Neural cell (in vitro differentiated cells): ENCODE results near the gene MACF1. TPM values are rescaled to one million over a fixed set of nuclear protein-coding genes. Genes with fewer than 3 reads are reported as not detected.
A peak's percentile ranks its signal among the peaks of the same experiment; 100 is the strongest.

Source experiments
- H2AFZ ChIP-seq: fragments of 200-600, 300-800 bp; sonication (generic), shearing (Covaris generic); 2 replicates; pipeline ENCODE4 v1.6.0; 2014; ENCODE audit warnings: low read depth, mild to moderate bottlenecking, antibody characterized with exemption, low read length, moderate library complexity
- H3F3A ChIP-seq: fragments of 200-600 bp; shearing (Covaris generic); 2 replicates; pipeline ENCODE4 v1.6.1; 2016; ENCODE audit warnings: mild to moderate bottlenecking, moderate library complexity, mixed read lengths, antibody characterized with exemption, low read length; ENCODE audit not compliant: insufficient read depth, poor library complexity, severe bottlenecking
- H3K27ac ChIP-seq: fragments of 200-600, 300-800 bp; sonication (generic), shearing (Covaris generic); 2 replicates; pipeline ENCODE4 v1.5.1; 2014; ENCODE audit warnings: mild to moderate bottlenecking, low read length, moderate library complexity
- H3K27me3 ChIP-seq: fragments of 300-800, 200-600 bp; sonication (generic), shearing (Covaris generic); 2 replicates; pipeline ENCODE4 v1.6.0; 2014; ENCODE audit warnings: mild to moderate bottlenecking, low read depth, low read length, moderate library complexity; ENCODE audit not compliant: insufficient read depth
- H3K36me3 ChIP-seq: fragments of 300-800, 200-600 bp; sonication (generic), shearing (Covaris generic); 2 replicates; pipeline ENCODE4 v1.5.1; 2014; ENCODE audit warnings: mild to moderate bottlenecking, antibody characterized with exemption, low read length, moderate library complexity; ENCODE audit not compliant: insufficient read depth
- H3K4me2 ChIP-seq: fragments of 300-800, 200-600 bp; sonication (generic), shearing (Covaris generic); 2 replicates; pipeline ENCODE4 v1.6.0; 2014; ENCODE audit warnings: mild to moderate bottlenecking, low read length
- H3K4me3 ChIP-seq: fragments of 300-800, 200-600 bp; sonication (generic), shearing (Covaris generic); 2 replicates; pipeline ENCODE4 v1.5.1; 2014; ENCODE audit warnings: mild to moderate bottlenecking, low read length, moderate library complexity
- H3K79me2 ChIP-seq: fragments of 200-600 bp; shearing (Covaris generic); replicated peaks from 2 replicates; pipeline ENCODE4 v1.6.0; 2014; ENCODE audit warnings: mild to moderate bottlenecking, low read length, moderate library complexity; ENCODE audit not compliant: insufficient read depth
- H3K9ac ChIP-seq: fragments of 300-800, 200-600 bp; sonication (generic), shearing (Covaris generic); 2 replicates; pipeline ENCODE4 v1.6.1; 2016; ENCODE audit warnings: mild to moderate bottlenecking, low read length, mixed read lengths
- H3K9me2 ChIP-seq: fragments of 200-600 bp; shearing (Covaris generic); 2 replicates; pipeline ENCODE4 v1.6.1; 2016; ENCODE audit warnings: mild to moderate bottlenecking, low read length, mixed read lengths; ENCODE audit not compliant: insufficient read depth
- H3K9me3 ChIP-seq: fragments of 200-600, 300-800 bp; sonication (generic), shearing (Covaris generic); 2 replicates; pipeline ENCODE4 v1.6.1; 2016; ENCODE audit warnings: mild to moderate bottlenecking, mixed run types, low read length, moderate library complexity, mixed read lengths
- H4K20me1 ChIP-seq: fragments of 200-600 bp; shearing (Covaris generic); 2 replicates; pipeline ENCODE4 v1.6.1; 2016; ENCODE audit warnings: mild to moderate bottlenecking, mixed run types; ENCODE audit not compliant: insufficient read depth
- EP300 ChIP-seq: fragments of 450-650 bp; conservative IDR thresholded peaks from 2 replicates; pipeline ENCODE4 v1.6.1; 2014; ENCODE audit warnings: antibody characterized with exemption, mild to moderate bottlenecking, moderate library complexity; ENCODE audit not compliant: poor library complexity, severe bottlenecking
- EZH2 ChIP-seq: fragments of 200-600, 300-800 bp; shearing (Covaris generic), sonication (generic); IDR thresholded peaks from 2 replicates; pipeline ENCODE4 v1.6.1; 2014; ENCODE audit warnings: antibody characterized with exemption, low read length, borderline replicate concordance, mild to moderate bottlenecking; ENCODE audit not compliant: insufficient read depth, poor library complexity, severe bottlenecking
- MXI1 ChIP-seq: fragments of 450-650 bp; conservative IDR thresholded peaks from 2 replicates; pipeline ENCODE4 v1.6.1; 2014; ENCODE audit warnings: antibody characterized with exemption, mild to moderate bottlenecking; ENCODE audit not compliant: poor library complexity, severe bottlenecking
- POLR2AphosphoS5 ChIP-seq: IDR thresholded peaks from 2 replicates; pipeline ENCODE4 v1.6.1; 2012
- RAD21 ChIP-seq: fragments of 450-650 bp; conservative IDR thresholded peaks from 2 replicates; pipeline ENCODE4 v1.6.1; 2014; ENCODE audit warnings: antibody characterized with exemption, mild to moderate bottlenecking, moderate library complexity
- SMC3 ChIP-seq: fragments of 450-650 bp; conservative IDR thresholded peaks from 2 replicates; pipeline ENCODE4 v1.6.1; 2014; ENCODE audit warnings: antibody characterized with exemption, mild to moderate bottlenecking, moderate library complexity; ENCODE audit not compliant: poor library complexity
- TAF1 ChIP-seq: IDR thresholded peaks from 2 replicates; pipeline ENCODE4 v1.6.1; 2012; ENCODE audit warnings: low read depth
- polyA plus RNA-seq: library from polyadenylated mRNA; depleted of rRNA; stranded (reverse); fragments of >200 nt; gene quantifications from 2 replicates; pipeline ENCODE4 v1.2.3, GENCODE V29; 2014
- TF ChIP-seq, protein P1 (sequence below): IDR thresholded peaks from 2 replicates; pipeline ENCODE4 v1.6.1; 2012; ENCODE audit warnings: borderline replicate concordance
- TF ChIP-seq, protein P2 (sequence below): fragments of 450-650 bp; IDR thresholded peaks from 2 replicates; pipeline ENCODE4 v1.5.1; 2014; ENCODE audit warnings: antibody characterized with exemption, mild to moderate bottlenecking, moderate library complexity; ENCODE audit not compliant: poor library complexity, severe bottlenecking

The MACF1 gene
- polyA plus RNA-seq, 1 donor from 2014 or later, result 176 TPM

DNA sequence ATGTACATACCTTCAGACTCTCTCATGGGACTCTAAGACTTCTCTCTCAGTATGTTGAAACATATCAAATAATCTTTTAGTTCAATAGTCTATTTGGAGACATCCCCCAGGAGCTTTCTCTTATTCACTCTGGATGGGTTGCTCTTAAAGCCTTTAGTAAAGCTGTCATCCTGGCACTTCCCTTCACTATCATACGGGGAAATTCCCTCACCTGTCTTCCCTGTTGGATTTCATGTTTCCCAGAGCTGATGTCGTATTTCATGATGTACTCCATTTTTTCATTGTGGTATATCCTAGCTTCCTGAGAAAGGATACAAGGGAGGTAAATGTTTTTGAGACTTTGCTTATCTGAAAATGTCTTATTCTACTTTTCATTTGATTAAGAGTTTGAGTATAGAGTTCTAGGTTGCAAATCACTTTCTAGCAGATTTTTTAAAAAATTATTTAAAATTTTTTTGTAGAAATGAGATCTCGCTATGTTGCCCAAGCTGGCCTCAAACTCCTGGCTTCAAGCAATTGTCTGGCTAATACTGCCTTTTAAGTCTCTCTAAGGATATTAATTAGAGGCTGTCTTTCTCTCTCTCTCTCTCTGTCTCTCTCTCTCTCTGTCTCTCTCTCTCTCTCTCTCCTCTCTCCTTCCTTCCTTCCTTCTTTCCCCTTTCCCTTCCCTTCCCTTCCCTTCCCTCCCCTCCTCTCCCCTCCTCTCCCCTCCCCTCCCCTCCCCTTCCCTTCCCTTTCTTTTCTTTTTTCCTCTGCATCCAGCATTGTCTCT, 17.0 kb upstream of the MACF1 start:
- H3K4me3 ChIP-seq, result no peak overlapping the region
- no peak overlapping the region for H3K9ac ChIP-seq
- H3K27me3 ChIP-seq, result no peaks in the 10 kb centered on the region
- no peaks in the 10 kb centered on the region for H3K36me3 ChIP-seq
- no peak overlapping the region for H3K4me2 ChIP-seq
- peaks cover 50% of the 10 kb centered on the region for H3K79me2 ChIP-seq
- H2AFZ ChIP-seq, result no peak overlapping the region
- H4K20me1 ChIP-seq, result peaks cover 6% of the 10 kb centered on the region
- TF ChIP-seq SMC3, result no peak
- TF ChIP-seq EZH2, result no peak
- TF ChIP-seq, protein P1, sequence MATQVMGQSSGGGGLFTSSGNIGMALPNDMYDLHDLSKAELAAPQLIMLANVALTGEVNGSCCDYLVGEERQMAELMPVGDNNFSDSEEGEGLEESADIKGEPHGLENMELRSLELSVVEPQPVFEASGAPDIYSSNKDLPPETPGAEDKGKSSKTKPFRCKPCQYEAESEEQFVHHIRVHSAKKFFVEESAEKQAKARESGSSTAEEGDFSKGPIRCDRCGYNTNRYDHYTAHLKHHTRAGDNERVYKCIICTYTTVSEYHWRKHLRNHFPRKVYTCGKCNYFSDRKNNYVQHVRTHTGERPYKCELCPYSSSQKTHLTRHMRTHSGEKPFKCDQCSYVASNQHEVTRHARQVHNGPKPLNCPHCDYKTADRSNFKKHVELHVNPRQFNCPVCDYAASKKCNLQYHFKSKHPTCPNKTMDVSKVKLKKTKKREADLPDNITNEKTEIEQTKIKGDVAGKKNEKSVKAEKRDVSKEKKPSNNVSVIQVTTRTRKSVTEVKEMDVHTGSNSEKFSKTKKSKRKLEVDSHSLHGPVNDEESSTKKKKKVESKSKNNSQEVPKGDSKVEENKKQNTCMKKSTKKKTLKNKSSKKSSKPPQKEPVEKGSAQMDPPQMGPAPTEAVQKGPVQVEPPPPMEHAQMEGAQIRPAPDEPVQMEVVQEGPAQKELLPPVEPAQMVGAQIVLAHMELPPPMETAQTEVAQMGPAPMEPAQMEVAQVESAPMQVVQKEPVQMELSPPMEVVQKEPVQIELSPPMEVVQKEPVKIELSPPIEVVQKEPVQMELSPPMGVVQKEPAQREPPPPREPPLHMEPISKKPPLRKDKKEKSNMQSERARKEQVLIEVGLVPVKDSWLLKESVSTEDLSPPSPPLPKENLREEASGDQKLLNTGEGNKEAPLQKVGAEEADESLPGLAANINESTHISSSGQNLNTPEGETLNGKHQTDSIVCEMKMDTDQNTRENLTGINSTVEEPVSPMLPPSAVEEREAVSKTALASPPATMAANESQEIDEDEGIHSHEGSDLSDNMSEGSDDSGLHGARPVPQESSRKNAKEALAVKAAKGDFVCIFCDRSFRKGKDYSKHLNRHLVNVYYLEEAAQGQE, result peak; percentile 93
- TF ChIP-seq EP300, result peak; percentile 42
- peak; percentile 49 for TF ChIP-seq POLR2AphosphoS5
- TF ChIP-seq RAD21, result no peak
- TF ChIP-seq TAF1, result no peak
- H3F3A ChIP-seq, result no peaks in the 10 kb centered on the region
- H3K27ac ChIP-seq, result peak overlapping the region; percentile 29
- H3K9me2 ChIP-seq, result no peaks in the 10 kb centered on the region
- no peaks in the 10 kb centered on the region for H3K9me3 ChIP-seq

DNA sequence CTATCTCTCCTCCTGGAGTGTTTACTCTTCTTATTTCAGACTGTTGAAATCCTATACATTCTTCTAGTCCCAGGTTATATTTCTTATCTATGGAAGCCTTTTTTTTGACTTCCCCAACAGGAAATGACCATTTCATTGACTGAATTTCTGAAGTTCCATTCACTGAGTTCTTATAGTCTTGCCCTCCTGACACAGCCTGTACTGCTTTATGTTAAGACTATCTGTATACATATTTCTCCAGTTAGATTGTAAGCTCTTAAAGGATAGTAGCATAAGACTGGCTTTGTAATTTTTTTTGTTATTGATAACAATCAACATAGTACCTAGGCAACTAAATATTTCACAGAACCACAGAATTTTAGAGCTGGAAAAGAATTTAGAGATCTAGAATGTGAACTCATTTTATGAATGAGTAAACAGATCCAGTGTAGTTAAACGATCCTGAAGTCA, 14.9 kb upstream of the MACF1 start:
- Histone ChIP-seq H3K36me3 (no peaks in the 10 kb centered on the region), H3K9me2 (no peaks in the 10 kb centered on the region), H3K79me2 (peaks cover 42% of the 10 kb centered on the region), H3K9me3 (no peaks in the 10 kb centered on the region), H3K27me3 (no peaks in the 10 kb centered on the region), H4K20me1 (peaks cover 6% of the 10 kb centered on the region), H3K27ac (no peak overlapping the region), H3K9ac (no peak overlapping the region), H3F3A (no peaks in the 10 kb centered on the region), H3K4me3 (no peak overlapping the region), H3K4me2 (no peak overlapping the region), H2AFZ (no peak overlapping the region)
- TF ChIP-seq, protein P2, sequence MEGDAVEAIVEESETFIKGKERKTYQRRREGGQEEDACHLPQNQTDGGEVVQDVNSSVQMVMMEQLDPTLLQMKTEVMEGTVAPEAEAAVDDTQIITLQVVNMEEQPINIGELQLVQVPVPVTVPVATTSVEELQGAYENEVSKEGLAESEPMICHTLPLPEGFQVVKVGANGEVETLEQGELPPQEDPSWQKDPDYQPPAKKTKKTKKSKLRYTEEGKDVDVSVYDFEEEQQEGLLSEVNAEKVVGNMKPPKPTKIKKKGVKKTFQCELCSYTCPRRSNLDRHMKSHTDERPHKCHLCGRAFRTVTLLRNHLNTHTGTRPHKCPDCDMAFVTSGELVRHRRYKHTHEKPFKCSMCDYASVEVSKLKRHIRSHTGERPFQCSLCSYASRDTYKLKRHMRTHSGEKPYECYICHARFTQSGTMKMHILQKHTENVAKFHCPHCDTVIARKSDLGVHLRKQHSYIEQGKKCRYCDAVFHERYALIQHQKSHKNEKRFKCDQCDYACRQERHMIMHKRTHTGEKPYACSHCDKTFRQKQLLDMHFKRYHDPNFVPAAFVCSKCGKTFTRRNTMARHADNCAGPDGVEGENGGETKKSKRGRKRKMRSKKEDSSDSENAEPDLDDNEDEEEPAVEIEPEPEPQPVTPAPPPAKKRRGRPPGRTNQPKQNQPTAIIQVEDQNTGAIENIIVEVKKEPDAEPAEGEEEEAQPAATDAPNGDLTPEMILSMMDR, result no peak
- no peak for TF ChIP-seq EP300
- no peak for TF ChIP-seq POLR2AphosphoS5
- TF ChIP-seq TAF1, result no peak
- no peak for TF ChIP-seq EZH2
- TF ChIP-seq SMC3, result no peak
- TF ChIP-seq RAD21, result no peak
- no peak for TF ChIP-seq MXI1
